HTERT RPE-1 (cell line): ENCODE data around the gene RELL1.

Experiments
- in situ Hi-C: fragments of 300-500 bp; cut with MboI; formaldehyde crosslinking; loops from 4 replicates; pipeline ENCODE4 v1.14.3; 2020; ENCODE audit warnings: low sequenced_read_pairs

Gene RELL1, protein sequence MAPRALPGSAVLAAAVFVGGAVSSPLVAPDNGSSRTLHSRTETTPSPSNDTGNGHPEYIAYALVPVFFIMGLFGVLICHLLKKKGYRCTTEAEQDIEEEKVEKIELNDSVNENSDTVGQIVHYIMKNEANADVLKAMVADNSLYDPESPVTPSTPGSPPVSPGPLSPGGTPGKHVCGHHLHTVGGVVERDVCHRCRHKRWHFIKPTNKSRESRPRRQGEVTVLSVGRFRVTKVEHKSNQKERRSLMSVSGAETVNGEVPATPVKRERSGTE

DNA sequence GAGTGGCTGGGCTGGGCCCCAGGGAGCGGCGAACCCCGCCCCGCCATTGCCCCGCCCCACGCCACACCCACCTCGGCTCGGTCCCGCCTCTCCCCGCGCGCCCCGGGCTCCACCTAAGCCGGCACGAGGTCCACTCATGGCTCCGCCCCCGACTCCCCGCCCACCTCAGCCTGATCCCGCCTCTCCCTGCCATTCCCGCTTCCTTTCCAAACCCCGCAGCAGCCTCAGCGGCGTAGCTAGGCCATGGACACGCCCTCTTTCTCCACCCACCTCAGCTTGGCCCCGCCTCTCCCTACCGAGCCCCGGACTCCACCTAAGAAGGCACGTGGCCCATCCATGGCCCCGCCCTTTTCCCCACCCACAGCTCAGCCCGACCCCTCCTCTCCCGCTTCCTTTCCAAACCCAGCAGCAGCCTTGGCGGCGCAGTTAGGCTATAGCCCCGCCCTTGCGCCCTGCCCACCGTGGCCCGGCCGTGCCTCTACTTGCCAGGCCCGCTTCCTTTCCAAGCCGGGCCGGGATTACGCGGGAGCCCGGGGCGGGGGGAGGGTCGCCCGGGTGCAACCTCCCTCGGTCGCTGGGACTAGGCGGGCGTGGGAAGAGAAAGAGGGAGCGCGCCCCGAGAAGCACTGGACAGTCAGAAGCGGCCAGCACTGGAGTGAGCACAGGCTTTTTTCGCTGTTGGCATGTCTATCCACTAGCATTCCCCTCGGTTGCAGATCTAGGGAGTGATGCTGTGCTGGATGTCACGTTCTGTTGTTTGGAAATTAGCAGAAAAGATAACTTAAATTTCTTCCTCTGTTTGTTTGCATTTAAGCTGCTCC, at the start of gene RELL1:
RELL1 (minus strand) TSS at position 4 of the 821 bp plus-strand sequence. CDS start 89 bp downstream, outside the sequence.
- in situ Hi-C loops, result no loop called here

- in situ Hi-C loops, result no loop called here
These were observed 49.4 kb upstream of the RELL1 start for GRCh38 chr4:37735578-37735977.

DNA sequence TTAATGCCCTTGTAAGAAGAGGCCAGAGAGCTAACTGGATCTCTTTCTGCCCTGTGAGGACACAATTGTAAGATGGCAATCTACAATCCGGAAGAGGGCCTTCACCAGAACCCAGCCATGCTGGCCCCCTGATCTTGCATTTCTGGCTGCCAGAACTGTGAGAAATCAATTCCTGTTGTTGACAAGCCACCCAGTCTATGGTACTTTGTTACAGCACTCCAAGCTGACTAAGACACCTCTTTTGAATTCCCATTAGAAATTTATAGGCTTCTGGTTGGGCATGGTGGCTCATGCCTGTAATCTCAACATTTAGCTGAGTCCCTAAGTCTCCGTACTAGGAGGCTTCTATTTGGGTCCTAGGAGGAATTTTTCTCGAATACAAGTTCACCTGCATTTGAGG, 48.8 kb upstream of the RELL1 start:
- in situ Hi-C loops, result no loop called here

DNA sequence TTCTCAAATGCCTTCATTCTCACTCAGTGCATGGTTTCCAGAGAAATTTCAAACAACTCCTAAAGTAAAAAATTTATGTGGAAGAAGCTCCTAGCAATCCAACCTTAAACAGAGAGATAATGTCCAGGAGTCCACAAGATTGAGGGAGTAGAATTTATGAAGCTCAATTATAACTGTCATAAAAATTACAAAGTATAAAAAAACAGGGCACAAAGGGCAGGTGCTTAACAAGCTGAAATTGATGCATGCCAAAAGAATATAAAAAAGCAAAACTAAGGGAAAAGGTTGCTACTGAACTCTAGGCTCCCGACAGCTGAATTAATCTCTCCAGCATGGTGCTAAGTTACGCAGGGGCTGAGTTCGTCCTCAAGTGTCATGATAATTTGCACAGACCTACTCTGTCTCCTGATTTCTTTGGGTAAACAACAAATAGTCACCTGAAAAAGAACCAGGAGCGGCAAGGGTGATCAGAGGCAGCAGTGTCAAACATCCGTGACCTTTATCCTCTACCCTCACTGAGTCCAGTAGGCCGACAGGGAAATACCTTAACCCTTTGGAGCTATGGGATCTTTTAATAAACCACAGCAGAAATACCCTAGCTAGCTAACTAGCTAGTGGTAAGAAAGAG, 47.2 kb upstream of the RELL1 start:
- in situ Hi-C loops, result no loop called here

GRCh38 chr4:37732526-37733186, 46.5 kb upstream of the RELL1 start:
- in situ Hi-C loops, result no loop called here

- in situ Hi-C loops, result no loop called here
These were observed 43.5 kb upstream of the RELL1 start for GRCh38 chr4:37729649-37730004.

GRCh38 chr4:37728064-37728463, 41.9 kb upstream of the RELL1 start:
- in situ Hi-C loops, result no loop called here

DNA sequence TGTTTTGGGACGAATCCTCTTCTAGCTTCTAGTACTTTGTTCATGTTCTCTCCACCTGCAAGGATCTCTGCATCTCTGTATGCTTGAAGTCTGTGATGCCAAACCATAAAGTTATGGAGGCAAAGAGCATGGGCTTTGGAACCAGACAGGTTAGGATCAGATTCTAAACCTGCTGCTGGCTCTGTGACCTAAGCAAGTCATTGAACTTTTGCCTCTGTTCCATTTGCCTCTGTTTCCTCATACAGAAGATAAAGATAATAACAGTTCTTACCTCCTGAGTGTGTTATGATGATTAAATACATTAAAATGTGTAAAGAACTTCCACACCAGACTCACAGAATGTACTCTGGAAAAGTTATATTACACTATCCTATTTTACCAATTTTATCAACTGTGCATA, 41.5 kb upstream of the RELL1 start:
- in situ Hi-C loops, result no loop called here

DNA sequence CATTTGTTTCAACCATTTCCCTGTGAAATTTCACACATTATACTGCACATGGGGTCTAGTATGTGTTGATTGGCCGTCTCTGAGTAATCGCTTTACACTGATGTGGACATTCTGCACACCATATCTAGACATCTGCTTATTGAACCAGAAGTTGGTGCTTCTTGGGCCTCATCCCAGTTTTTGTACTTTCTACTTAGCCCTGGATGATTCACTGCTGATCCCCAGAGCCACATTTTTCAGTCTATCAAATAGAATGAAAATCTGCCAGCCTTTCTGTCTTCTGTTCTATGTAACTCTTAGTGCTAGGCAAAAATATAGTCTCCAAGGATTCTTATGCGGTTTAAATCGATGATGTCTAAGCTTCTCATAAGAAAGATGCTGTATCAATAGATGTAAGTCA, 40.5 kb upstream of the RELL1 start:
- in situ Hi-C loops, result no loop called here

DNA sequence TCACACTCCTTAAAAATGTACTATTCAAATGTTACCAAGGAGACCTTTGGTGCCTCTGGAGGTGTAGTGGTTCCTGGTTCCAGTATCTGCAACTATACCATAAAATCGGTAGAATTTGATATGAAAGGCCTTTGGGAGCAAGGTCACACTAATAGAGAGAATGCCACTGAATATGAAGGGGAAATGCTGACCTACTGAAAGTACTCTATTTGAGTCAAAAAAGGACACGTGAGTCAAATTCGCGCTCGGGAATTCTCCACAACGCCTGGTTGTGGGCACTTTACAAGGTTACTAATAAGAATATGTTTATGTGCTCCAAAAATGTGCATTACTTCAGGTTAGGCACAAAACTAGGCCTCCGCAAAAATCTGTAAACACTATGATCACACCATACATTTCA, 39.5 kb upstream of the RELL1 start:
- in situ Hi-C loops, result no loop called here

DNA sequence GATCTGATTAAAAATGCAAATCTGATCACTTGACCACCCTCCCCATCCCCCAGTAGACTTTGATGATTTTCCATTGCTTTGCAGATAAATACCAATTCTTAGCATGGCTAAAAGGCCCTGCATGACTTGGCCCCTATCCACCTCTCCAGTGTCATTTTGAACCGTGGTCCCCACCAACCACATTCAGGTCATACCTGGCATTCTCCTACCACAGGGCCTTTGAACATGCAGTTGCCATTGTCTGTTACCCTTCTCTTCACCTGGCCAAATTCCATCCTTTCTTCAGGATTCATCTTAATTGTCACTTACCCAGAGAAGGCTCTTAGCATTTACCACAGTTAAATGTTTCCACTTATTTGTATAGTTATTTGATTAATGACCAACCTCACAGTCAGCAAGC, 36.9 kb upstream of the RELL1 start:
- in situ Hi-C loops, result no loop called here

- in situ Hi-C loops, result no loop called here
These were observed 35.9 kb upstream of the RELL1 start for GRCh38 chr4:37721995-37722638.

- in situ Hi-C loops, result no loop called here
These were observed 32.8 kb upstream of the RELL1 start for GRCh38 chr4:37719021-37719420.

- in situ Hi-C loops, result no loop called here
These were observed 31.4 kb upstream of the RELL1 start for GRCh38 chr4:37717576-37717975.

DNA sequence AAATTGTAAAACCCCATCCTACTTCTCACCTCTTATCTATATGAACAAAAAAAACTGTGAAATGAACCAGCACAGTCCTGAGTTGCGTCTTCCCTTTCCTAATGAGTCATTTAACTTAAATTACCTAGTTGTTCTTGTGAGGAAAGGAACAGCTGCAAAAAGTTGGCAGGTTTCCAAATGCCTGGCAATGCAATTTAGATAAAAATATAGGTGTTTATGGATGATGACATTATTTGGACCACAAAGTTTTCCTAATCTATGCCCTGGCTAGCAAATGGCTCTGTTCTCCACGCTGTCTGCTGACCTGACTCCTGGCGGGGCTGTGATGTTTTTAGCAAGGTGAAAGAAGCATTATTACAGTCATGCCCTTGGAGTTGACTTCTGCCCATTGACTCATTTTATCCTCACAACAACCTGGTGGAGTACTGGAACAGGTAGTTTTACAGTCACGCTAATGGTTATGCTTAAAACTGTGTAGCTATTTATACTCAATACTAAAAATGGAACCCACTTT, 29.8 kb upstream of the RELL1 start:
- in situ Hi-C loops, result no loop called here

GRCh38 chr4:37710491-37710890, 24.3 kb upstream of the RELL1 start:
- in situ Hi-C loops, result no loop called here

GRCh38 chr4:37706032-37706431, 19.9 kb upstream of the RELL1 start:
- in situ Hi-C loops, result no loop called here

- in situ Hi-C loops, result no loop called here
These were observed 19.4 kb upstream of the RELL1 start for GRCh38 chr4:37705571-37705970.

- in situ Hi-C loops, result no loop called here
These were observed 13.8 kb upstream of the RELL1 start for GRCh38 chr4:37699868-37700481.

GRCh38 chr4:37697566-37697965, 11.4 kb upstream of the RELL1 start:
- in situ Hi-C loops, result no loop called here
